ENCODE results near the gene FOXK2. TPM values are rescaled to one million over a fixed set of nuclear protein-coding genes. Genes with fewer than 3 reads are reported as not detected.

FOXK2 gene
- 24.4 and 46.1 TPM in 2 replicates for total RNA-seq

GRCh38 chr17:82518826-82519810, at the start of gene FOXK2:
Gene FOXK2 (plus strand): TSS chr17:82519732. CDS start chr17:82519889, 157 bp downstream.

GRCh38 chr17:82648165-82648668, 128.7 kb downstream of the FOXK2 start, which contains the start of gene WDR45B:
Gene WDR45B (minus strand): TSS chr17:82648444. CDS start chr17:82648340, 104 bp downstream.

Other genes with a start within 250 kb of the FOXK2 start
- 60.9 and 70.6 TPM in 2 replicates for gene CSNK1D, start 246.0 kb upstream of the FOXK2 start, total RNA-seq
- gene CD7, start 202.1 kb upstream of the FOXK2 start, total RNA-seq: 0.66 and 1.3 TPM in 2 replicates
- gene SECTM1, start 186.0 kb upstream of the FOXK2 start, total RNA-seq: 39.7 and 198 TPM in 2 replicates
- not detected in 2 replicates for gene TEX19, start 160.5 kb upstream of the FOXK2 start, total RNA-seq
- gene UTS2R, start 148.0 kb upstream of the FOXK2 start, total RNA-seq: 0.15 TPM in 1 of 2 replicates, not detected in the other
- gene HEXD, start 101.4 kb upstream of the FOXK2 start, total RNA-seq: 13.2 and 16.9 TPM in 2 replicates
- gene OGFOD3, start 101.1 kb upstream of the FOXK2 start, total RNA-seq: 36.2 and 64.2 TPM in 2 replicates
- 87.3 and 108 TPM in 2 replicates for gene CYBC1, start 69.0 kb upstream of the FOXK2 start, total RNA-seq
- 33.1 and 39.1 TPM in 2 replicates for gene NARF, start 61.0 kb upstream of the FOXK2 start, total RNA-seq
- 51.3 and 58.1 TPM in 2 replicates for gene WDR45B, start 128.7 kb downstream of the FOXK2 start, total RNA-seq
- gene RAB40B, start 179.0 kb downstream of the FOXK2 start, total RNA-seq: 5.8 and 20.0 TPM in 2 replicates
- gene FN3KRP, start 197.0 kb downstream of the FOXK2 start, total RNA-seq: 14.4 and 27.8 TPM in 2 replicates
- 4.8 and 6.9 TPM in 2 replicates for gene FN3K, start 215.9 kb downstream of the FOXK2 start, total RNA-seq
- 45.5 and 65.6 TPM in 2 replicates for gene TBCD, start 232.3 kb downstream of the FOXK2 start, total RNA-seq